ENCODE measurements around the gene FBN1. TPM values are rescaled to one million over a fixed set of nuclear protein-coding genes. Genes with fewer than 3 reads are reported as not detected.

The FBN1 gene
- total RNA-seq, 1 experiment from 2014 or later = 6.7 TPM

- Histone ChIP-seq H4K20me1 (ENCODE audit: low read length) (no peaks in the 10 kb centered on the region), H3K36me3 (ENCODE audit: low read depth, low read length) (no peaks in the 10 kb centered on the region), H3K27me3 (ENCODE audit: low read length) (no peaks in the 10 kb centered on the region), H3K4me2 (ENCODE audit: low read length) (peak overlapping the region; percentile 48), H3F3A (ENCODE audit: low read length, unreplicated experiment) (no peaks in the 10 kb centered on the region), H3K79me2 (ENCODE audit: low read length) (no peaks in the 10 kb centered on the region), H3K9me3 (ENCODE audit: low read length) (no peaks in the 10 kb centered on the region), H3K4me3 (ENCODE audit: low read length) (no peak overlapping the region), H3K9ac (ENCODE audit: low read length) (no peak overlapping the region), H3K4me1 (ENCODE audit: insufficient read depth, low read length) (peaks cover 24% of the 10 kb centered on the region), H3K9me2 (replicated peaks; ENCODE audit: low read length) (no peaks in the 10 kb centered on the region), H2AFZ (ENCODE audit: low read length) (no peak overlapping the region), H3K27ac (ENCODE audit: low read length) (peak overlapping the region; percentile 56)
- CTCF ChIA-PET = no interaction called here
- POLR2A ChIA-PET (ENCODE audit: unreplicated experiment) = no interaction called here
- no TSS peak for BruUV-seq (replicated peaks)
- intact Hi-C loops (cut with micrococcal nuclease) = loop anchor here (5.0 to 10.0 kb wide), 2 partner anchors 71 to 91 kb away; no protein-coding TSS in a partner anchor
- DNase-seq (peak; percentile 93), ATAC-seq (peak; percentile 94)
- TF ChIP-seq, protein P1, sequence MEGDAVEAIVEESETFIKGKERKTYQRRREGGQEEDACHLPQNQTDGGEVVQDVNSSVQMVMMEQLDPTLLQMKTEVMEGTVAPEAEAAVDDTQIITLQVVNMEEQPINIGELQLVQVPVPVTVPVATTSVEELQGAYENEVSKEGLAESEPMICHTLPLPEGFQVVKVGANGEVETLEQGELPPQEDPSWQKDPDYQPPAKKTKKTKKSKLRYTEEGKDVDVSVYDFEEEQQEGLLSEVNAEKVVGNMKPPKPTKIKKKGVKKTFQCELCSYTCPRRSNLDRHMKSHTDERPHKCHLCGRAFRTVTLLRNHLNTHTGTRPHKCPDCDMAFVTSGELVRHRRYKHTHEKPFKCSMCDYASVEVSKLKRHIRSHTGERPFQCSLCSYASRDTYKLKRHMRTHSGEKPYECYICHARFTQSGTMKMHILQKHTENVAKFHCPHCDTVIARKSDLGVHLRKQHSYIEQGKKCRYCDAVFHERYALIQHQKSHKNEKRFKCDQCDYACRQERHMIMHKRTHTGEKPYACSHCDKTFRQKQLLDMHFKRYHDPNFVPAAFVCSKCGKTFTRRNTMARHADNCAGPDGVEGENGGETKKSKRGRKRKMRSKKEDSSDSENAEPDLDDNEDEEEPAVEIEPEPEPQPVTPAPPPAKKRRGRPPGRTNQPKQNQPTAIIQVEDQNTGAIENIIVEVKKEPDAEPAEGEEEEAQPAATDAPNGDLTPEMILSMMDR (conservative IDR thresholded peaks at IDR 0.05; ENCODE audit: low read depth, low read length) = no peak
- TF ChIP-seq EZH2 (IDR thresholded peaks at IDR 0.05; ENCODE audit: low read length, unreplicated experiment) = no peak
- no peak for TF ChIP-seq EZH2phosphoT487 (IDR thresholded peaks at IDR 0.05; ENCODE audit: borderline replicate concordance, low read length)
These were observed 79.7 kb downstream of the FBN1 start for GRCh38 chr15:48565560-48566482.

DNA sequence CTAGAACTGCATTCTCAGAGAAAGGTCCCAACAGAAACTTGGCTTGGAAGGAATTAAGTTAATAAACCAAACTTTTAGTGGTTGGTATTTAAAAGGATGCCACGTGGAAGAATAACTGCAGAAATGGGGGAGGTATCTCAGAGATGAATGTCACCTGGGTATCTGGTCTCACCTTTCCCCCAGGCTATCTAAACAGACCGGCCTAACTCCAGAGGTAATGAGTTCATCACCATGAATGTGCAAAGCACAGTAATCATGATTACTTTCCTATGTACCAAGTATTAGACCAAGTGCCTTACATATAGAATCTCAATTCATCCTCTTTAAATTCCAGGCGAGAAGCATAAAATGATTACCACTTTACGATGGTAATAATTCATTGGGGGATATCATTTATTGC is 80.8 kb downstream of the FBN1 start:
- peaks cover 24% of the 10 kb centered on the region for H3K4me1 ChIP-seq (ENCODE audit: insufficient read depth, low read length)
- H3F3A ChIP-seq (ENCODE audit: low read length, unreplicated experiment) = no peaks in the 10 kb centered on the region
- H3K9ac ChIP-seq (ENCODE audit: low read length) = no peak overlapping the region
- no peak overlapping the region for H2AFZ ChIP-seq (ENCODE audit: low read length)
- intact Hi-C loops (cut with micrococcal nuclease) = loop anchor here (5.0 to 10.0 kb wide), 2 partner anchors 73 to 90 kb away; no protein-coding TSS in a partner anchor
- H3K9me3 ChIP-seq (ENCODE audit: low read length) = no peaks in the 10 kb centered on the region
- no peaks in the 10 kb centered on the region for H4K20me1 ChIP-seq (ENCODE audit: low read length)
- ChIA-PET POLR2A (ENCODE audit: unreplicated experiment) (no interaction called here), CTCF (no interaction called here)
- H3K79me2 ChIP-seq (ENCODE audit: low read length) = no peaks in the 10 kb centered on the region
- no peak for ATAC-seq
- no peak overlapping the region for H3K4me3 ChIP-seq (ENCODE audit: low read length)
- BruUV-seq (replicated peaks) = no TSS peak
- no peaks in the 10 kb centered on the region for H3K36me3 ChIP-seq (ENCODE audit: low read depth, low read length)
- H3K27me3 ChIP-seq (ENCODE audit: low read length) = no peaks in the 10 kb centered on the region
- no peak overlapping the region for H3K27ac ChIP-seq (ENCODE audit: low read length)
- no peak overlapping the region for H3K4me2 ChIP-seq (ENCODE audit: low read length)
- H3K9me2 ChIP-seq (replicated peaks; ENCODE audit: low read length) = no peaks in the 10 kb centered on the region
- DNase-seq = peak; percentile 25
- TF ChIP-seq EZH2phosphoT487 (IDR thresholded peaks at IDR 0.05; ENCODE audit: borderline replicate concordance, low read length) (no peak), EZH2 (IDR thresholded peaks at IDR 0.05; ENCODE audit: low read length, unreplicated experiment) (no peak)
- TF ChIP-seq, protein P1 (conservative IDR thresholded peaks at IDR 0.05; ENCODE audit: low read depth, low read length) = no peak

- no peak overlapping the region for H3K27ac ChIP-seq (ENCODE audit: low read length)
- POLR2A ChIA-PET (ENCODE audit: unreplicated experiment) = no interaction called here
- H3K36me3 ChIP-seq (ENCODE audit: low read depth, low read length) = no peaks in the 10 kb centered on the region
- no peak overlapping the region for H3K9ac ChIP-seq (ENCODE audit: low read length)
- H3K27me3 ChIP-seq (ENCODE audit: low read length) = no peaks in the 10 kb centered on the region
- DNase-seq (no peak), ATAC-seq (no peak)
- intact Hi-C loops (cut with micrococcal nuclease) = loop anchor here (10.0 kb wide), 1 partner anchor 89 kb away; no protein-coding TSS in a partner anchor
- TF ChIP-seq, protein P1 (conservative IDR thresholded peaks at IDR 0.05; ENCODE audit: low read depth, low read length) = no peak
- TF ChIP-seq EZH2phosphoT487 (IDR thresholded peaks at IDR 0.05; ENCODE audit: borderline replicate concordance, low read length) = no peak
- H3K9me2 ChIP-seq (replicated peaks; ENCODE audit: low read length) = no peaks in the 10 kb centered on the region
- H3K79me2 ChIP-seq (ENCODE audit: low read length) = no peaks in the 10 kb centered on the region
- no peak overlapping the region for H3K4me3 ChIP-seq (ENCODE audit: low read length)
- no peaks in the 10 kb centered on the region for H3K9me3 ChIP-seq (ENCODE audit: low read length)
- BruUV-seq (replicated peaks) = no TSS peak
- no peaks in the 10 kb centered on the region for H3F3A ChIP-seq (ENCODE audit: low read length, unreplicated experiment)
- peaks cover 24% of the 10 kb centered on the region for H3K4me1 ChIP-seq (ENCODE audit: insufficient read depth, low read length)
- no peak overlapping the region for H3K4me2 ChIP-seq (ENCODE audit: low read length)
- CTCF ChIA-PET = no interaction called here
- H4K20me1 ChIP-seq (ENCODE audit: low read length) = no peaks in the 10 kb centered on the region
- no peak overlapping the region for H2AFZ ChIP-seq (ENCODE audit: low read length)
These were observed 81.6 kb downstream of the FBN1 start for GRCh38 chr15:48563934-48564333.
